Stimulated activated CD4-positive, alpha-beta T cell treated with anti-CD3 and anti-CD28 coated beads, Interleukin-4, amount 100 ng/mL, for 48 hours (primary cell): ENCODE results near the gene LGMN.
"Not testable (repeated sequence)": the region's sequence is repeated elsewhere in the genome, so short reads cannot be mapped to it uniquely, and the experiment has no call there.

Source experiments
- DNase-seq, 2 donors: peaks; one replicate each; pipeline ENCODE4 v3.0.0-alpha.2; 2020; ENCODE audit warnings: low read depth in 2 of 2

The LGMN gene

DNA sequence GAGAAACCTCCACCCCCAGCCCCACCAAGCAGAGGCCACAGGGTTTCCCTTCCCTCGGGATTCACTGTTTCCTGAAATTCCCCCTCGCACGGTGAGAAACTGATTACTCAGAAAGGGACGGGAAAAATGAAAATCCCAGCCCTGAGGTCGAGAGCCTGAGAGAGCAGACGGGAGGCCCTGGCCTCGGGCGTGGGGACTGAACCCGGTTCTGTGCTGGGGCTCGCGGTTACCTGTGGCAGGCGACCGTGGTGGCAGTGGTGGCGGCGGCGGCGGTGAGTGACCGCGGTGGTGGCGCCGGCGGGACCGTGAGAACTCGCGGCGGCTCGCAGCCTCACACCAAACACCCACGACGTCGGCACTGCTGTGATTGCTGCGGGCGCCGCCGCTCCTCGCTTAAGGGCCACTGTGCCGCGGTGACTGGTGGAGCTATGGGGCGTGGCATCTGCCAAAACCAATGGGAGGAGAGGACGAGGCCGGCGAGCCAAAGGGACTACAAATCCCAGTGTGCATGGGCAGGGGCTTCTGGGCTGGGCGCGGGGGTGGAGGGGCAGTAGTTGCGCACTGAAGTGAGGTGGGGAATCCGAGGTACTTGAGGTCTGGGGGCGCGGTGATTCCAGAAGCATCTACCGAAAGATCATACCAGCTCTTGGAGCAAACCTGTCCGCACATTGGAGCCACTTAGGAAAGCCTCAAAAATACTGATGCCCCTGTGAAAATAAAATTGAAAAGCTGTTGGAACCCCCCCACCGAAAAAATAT lies at the start of gene LGMN:
LGMN (minus strand) TSS at position 369 of the 758 bp plus-strand sequence. CDS start 15,841 bp downstream, outside the sequence.
- peak; percentile 68 to 79 for DNase-seq

DNA sequence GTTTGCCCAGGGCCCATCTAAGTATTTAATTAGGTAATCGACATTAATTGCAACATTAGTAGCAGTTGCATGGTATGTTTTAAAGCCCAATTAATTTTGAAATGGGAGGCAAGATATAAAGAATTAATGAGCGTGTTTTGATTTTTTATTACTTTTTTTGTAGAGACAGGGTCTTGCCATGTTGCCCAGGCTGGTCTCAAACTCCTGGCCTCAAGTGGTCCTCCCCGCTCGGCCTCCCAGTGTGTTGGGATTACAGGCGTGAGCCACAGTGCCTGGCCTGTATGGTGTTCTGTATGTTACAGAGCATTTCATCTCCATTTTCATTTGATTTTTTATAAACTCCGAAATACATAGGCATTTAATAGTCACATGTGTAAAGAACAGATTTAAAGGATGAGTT lies 46.5 kb upstream of the LGMN start:
- no peak for DNase-seq

DNA sequence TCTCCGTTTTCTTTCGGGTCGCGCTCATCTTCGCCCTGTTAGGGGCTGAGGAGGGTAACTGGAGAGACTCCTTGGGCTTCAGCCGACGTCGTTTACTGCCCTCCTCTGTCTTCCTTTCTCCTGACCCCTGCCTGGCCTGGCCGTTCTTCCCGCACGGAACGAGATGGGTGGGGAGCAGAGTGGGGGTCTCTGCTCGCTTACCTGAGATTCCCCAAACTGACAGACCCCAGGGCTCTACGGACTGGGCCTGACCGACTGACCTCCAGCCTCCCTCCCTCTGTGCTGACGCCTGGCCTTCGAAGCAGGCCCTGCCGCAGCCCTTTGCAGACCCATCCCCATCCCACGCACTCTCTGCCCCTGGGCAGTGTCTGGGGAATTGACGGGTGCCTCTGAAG lies 46.1 kb upstream of the LGMN start:
- no peak for DNase-seq

DNA sequence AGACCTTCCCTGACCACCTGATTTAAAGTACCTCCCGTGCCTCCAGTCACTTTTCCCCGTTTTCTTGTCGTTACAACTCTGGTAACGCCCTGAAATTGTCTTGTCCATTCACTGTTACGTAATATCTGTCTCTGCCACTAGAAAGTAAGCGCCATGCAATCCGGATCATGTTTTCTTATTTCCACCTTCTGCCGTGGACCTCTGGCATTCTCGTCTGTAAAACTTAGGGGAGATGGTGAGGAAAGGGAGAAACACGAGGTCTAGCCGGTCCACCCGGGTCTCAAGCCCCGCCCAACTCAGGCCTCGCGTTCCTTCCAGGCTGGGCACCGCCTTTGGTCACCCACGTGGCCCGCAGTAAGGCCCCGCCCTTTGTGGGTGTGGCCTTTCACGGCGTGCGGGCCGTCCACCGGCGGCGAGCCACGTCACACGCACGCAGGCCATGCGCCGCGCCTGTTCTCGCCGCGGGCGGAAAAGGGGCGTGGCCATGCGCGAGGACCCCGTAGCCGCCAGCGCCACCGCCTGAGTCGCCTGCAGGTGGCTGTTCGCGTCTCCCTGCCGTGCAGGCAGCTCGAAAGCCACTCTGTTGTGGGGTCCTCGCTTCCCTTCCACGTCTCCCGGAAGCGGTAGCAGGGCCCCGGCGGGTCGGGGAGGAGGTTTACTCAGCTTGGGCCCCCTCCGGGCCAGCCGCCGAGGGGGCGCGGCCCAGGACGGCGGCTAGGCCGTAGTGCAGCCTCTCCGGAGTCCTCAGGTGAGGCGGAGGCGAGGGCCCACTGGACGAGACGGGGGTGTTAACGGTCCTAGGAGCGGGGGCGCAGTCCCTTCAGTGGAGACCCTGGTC lies 45.5 kb upstream of the LGMN start, which contains the start of gene GOLGA5:
GOLGA5 (plus strand) TSS at position 597 of the 838 bp plus-strand sequence. CDS start 3,133 bp downstream, outside the sequence.
- peak; percentile 93 to 96 for DNase-seq

DNA sequence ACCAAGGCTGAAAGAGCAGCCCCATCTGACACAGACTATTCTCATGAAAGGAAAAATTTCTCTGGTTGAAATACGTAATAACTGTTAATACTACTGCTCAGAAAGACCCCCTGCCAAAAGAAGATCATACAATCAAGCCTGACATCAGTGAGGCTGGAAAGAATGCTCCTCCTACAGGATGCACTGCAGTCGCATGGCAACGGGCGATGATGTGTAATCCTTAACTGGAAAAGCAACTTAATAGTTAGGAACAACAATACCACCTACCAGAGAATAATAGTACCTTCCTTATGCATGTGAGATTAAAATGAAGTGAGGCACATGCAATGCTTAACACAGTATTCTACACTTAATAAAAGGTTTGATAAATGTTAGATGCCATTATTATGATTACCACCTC lies 44.5 kb upstream of the LGMN start:
- no peak for DNase-seq

DNA sequence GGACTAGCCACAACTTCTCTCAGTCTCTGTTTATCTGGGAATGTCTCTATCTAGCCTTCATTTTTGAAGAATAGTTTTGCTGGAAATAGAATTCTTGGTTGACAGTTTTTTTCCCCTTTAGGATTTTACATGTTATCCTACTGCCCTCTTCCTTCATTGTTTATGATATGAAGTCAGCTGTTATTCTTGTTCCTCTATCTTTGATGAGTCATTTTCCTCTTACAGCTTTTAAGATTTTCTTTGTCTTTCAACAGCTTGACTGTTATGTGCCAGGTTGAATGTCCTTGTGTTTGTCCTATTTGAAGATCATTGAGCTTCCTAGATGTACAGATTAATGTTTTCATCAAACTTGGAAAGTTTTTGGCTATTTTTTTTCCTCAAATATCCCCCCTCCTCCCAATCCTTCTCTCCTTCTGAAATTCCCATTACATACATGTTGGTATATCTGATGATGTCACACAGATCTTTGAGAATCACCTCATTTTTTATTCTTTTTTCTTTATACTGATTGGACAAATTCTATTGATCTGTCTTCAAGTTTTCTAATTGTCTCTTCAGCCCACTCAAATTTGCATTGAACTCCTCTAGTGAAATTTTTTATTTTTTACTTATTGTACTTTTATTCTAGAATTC lies 41.1 kb upstream of the LGMN start:
- no peak for DNase-seq

DNA sequence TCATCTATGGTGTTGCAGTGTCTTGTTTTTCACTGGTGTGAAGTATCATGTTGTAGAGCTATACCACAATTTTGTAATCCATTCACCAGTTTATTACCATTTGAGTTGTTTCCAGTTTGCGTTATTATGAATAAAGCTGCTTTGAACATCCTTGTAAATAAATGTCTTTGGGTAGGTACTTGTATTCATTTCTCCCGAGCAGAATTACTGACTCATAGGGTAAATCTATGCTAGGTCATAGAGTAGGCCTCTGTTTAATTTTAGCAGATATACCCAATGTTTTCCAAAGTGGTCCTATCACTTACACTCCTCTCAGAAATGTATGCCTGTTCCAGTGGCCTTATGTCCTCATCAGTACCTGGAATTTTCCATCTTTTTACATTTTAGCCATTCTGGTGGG lies 39.1 kb upstream of the LGMN start:
- no peak for DNase-seq

DNA sequence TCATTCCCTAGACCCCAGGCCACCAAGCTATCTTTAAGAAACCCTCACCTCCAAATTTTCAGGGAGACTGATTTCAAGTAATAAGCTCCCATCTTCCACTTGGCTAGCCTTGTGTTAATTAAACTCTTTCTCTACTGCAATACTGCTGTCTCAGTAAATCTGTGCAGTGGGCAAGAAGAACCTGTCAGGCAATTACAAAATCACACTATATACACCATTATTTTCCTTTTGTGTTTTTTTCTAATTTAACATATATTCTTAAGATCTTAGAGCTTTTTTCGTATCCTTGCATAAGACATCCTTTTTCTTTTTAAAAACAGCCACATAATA lies 38.0 kb upstream of the LGMN start:
- no peak for DNase-seq

DNA sequence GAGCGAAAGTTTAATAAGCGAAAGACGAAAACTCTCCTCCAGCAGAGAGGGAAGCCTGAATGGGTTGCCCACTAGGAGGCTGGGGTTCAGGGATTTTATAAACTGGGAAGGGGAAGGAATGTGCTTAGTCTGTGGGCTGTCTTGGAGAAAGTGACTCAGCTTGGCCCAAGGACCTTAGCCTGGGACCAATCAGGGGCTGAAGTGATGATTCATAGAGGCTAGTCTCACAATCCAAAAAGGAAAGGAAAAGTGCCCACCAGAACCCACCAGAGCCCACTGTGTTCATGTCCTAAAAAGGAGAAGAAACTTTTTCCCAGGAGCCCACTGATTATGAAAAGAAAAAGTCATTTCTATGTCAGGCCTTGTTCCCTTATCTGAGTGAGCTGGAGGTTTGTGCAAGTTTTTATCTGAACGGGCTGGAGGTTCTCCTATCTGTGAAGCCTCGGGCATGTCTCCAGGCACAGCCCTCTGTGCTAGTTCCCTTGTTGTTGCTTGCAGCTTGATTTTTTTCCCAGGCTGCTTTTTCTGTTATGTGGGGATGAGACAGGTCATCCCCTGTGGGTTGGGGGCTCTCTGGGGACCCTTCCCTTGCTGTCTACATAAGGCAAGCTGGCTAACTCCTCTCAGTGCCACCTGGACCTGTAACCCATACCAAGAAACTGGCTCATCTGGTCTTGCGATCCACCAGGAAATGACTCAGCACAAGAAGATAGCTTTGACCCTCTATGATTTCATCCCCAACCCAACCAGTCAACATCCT lies 37.4 kb upstream of the LGMN start:
- no peak for DNase-seq

DNA sequence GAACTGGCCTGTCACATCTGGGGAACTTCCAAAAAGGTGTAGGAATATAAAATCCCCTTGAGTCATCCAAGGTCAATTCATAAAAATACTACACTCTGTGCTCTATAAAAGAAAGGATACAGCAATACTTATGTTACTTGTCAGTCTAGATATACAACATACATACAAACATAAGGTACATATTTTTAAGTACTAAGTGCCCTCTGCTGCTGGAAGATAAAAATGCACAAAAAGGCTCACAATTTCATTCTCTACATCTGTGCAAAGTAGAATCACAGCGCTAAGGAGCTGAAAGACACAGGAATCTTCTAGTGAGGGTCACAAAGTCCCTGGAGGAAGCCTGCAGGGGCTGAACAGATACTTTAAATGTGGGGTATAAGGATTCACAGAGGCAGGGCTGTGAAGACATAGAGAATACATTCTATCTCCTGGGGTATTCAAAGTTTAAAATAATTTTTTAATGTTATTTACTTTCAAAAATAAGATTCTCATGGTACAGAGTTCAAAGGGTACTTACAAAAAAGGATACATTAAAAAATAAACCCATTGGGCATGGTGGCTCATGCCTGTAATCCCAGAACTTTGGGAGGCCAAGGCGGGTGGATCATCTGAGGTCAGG lies 35.5 kb upstream of the LGMN start:
- no peak for DNase-seq

DNA sequence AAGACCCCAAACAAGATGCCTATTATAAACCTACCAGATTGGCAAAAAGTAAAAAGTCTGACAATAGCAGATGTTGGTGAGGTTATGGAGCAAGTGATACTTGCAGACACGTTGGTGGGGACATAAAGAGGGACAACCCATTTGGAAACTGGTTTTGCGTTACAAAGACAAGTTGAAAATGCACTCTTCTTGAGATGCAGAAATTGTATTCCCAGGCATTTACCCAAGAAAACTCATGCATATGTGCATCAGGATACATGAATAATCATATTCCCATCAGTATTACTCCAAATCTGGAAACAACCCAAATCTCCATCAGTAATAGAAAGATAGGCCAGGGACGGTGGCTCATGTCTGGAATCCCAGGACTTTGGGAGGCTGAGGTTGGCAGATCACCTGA lies 32.9 kb upstream of the LGMN start:
- DNase-seq: no peak

DNA sequence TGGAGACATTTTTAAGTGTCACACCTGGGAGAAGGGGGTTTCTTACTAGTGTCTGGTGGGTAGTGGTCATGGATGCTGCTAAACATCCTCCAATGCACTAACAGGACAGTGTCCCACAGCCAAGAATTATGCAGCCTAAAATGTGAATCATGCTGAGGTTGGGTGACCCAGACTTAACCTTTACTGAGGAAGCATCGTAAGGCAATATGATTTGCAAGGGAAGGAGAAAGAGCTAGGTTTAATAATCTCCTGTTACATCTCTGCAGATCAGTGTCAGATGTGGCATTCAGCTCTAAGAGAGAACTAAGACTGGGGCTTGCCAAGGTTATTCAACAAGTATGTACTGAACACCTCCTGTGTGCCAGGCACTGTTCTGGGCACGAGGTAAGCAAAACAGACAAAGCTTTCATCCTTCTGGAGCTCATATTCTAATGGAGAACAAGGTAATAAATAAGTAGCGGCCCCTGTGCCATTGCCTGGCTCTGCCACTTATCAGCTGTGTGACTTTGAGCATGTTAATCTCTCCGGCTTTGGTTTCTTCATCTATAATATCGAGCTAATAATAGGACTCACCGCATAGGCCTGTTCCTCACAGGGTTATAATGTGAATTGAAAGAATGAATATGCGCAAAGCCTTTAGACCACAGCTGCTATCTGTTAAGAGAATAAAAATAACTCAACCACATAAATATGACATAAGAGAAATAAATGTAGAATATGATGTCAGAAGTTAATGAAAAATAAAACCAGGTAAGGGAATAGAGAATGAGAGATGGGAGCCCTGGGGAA lies 32.2 kb upstream of the LGMN start:
- DNase-seq: no peak

DNA sequence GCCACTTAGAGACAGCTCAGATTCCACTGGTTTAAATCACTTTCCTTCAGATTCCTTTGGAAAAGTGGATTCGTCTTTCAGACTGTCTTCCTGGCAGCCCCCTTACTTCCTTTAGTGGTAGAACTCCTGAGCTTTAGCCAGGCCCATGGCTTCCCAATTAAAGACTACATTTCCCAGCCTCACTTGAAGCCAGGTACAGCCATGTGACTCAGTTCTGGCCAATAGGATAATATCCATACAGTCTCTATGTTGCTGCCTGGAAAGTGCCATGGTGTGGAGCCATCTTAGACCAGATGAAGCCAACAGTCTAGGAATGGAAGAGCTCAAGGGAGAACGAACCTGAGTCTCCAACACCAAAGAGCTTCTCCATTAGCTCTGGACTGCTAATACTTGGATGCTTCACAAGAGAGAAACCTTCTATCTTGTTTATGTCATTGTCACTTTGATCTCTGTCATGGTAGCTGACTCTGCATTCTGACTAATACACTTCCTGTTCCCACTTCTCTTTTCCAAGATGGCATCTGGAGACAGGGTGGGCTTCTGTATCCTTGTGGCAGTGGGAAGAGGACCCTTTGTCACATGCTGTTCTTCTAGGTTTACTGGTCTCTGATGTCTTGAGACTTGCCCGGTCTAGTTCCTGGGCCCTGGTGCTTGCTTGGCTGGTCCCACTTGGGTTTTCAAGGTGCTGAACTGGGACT lies 30.6 kb upstream of the LGMN start:
- not testable (repeated sequence) for DNase-seq

DNA sequence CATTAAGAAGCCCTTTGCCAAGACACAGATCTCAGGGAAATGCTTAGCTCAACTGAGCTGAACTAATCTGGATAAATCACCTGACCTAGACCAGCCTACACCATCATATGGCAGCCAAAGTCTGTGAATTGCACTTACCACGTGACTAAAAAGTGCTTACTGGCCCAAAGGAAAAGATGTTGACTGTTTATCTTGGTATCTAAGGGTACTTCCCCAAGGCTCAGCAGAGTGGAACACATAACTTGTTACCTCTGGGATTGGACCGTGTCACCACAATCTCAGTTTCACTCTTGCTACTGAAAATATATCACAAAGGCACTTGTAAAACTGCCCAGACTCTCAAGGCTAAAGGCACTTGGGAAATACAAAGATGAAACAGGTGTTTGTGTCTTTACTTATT lies 26.9 kb upstream of the LGMN start:
- not testable (repeated sequence) for DNase-seq

DNA sequence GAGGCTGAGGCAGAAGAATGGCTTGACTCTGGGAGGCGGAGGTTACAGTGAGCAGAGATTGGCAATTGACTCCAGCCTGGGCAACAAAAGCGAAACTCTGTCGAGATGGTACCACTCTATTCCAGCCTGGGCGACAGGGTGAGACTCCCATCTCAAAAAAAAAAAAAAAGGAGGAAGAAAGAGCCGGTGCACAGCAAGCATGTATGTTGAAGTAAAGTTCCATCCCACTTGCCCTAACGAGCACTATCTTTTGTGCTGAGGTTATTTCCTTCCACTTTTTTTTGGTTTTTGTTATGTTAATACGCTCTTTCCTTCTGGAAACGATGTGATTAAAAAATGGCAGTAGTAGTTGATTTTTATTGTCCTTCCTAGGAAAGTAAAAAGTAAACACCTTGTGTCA lies 26.1 kb upstream of the LGMN start:
- no peak for DNase-seq

DNA sequence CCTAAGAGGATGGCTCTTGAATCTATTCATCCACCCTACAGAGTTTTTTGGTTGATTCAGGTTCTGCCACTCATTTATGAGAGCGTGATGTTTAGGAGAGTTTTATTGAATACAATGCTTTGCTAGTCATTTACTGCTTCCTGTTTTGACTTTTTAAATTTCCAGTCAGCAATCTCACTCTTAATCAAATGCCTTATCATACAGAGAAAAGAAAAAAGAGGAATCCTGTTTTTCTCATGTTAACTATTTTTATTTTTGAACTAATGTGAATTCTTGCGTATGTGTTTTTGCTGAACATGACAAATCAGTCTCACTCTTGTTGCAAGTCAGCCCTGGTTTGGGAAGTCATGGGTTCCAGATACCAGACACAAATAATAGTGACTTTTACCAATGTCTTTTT lies 22.1 kb upstream of the LGMN start:
- DNase-seq: no peak

DNA sequence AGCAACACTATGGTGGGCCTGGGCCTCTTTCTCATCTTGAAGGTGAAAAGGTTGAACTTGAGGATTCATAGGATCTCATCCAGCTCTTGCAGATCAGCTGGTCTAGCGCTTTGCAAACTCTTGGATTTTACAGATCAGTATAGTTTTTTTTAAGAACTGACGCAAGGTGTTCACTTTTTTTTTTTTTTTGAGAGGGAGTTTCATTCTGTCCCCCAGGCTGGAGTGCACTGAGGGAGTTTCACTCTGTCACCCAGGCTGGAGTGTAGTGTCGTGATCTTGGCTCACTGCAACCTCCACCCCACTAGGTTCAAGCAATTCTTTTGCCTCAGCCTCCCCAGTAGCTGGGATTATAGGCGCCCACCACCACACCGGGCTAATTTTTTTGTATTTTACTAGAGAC lies 20.4 kb upstream of the LGMN start:
- DNase-seq: no peak

DNA sequence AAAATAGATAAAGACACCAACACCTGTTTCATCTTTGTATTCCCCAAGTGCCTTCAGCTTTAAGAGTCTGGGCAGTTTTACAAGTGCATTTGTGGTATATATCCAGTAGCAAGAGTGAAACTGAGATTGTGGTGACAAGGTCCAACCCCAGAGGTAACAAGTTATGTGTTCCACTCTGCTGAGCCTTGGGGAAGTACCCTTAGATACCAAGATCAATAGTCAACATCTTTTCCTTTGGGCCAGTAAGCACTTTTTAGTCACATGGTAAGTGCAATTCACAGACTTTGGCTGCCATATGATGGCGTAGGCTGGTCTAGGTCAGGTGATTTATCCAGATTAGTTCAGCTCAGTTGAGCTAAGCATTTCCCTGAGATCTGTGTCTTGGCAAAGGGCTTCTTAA lies 19.8 kb upstream of the LGMN start:
- peak in 1 of 2 donors; percentile 22 for DNase-seq

DNA sequence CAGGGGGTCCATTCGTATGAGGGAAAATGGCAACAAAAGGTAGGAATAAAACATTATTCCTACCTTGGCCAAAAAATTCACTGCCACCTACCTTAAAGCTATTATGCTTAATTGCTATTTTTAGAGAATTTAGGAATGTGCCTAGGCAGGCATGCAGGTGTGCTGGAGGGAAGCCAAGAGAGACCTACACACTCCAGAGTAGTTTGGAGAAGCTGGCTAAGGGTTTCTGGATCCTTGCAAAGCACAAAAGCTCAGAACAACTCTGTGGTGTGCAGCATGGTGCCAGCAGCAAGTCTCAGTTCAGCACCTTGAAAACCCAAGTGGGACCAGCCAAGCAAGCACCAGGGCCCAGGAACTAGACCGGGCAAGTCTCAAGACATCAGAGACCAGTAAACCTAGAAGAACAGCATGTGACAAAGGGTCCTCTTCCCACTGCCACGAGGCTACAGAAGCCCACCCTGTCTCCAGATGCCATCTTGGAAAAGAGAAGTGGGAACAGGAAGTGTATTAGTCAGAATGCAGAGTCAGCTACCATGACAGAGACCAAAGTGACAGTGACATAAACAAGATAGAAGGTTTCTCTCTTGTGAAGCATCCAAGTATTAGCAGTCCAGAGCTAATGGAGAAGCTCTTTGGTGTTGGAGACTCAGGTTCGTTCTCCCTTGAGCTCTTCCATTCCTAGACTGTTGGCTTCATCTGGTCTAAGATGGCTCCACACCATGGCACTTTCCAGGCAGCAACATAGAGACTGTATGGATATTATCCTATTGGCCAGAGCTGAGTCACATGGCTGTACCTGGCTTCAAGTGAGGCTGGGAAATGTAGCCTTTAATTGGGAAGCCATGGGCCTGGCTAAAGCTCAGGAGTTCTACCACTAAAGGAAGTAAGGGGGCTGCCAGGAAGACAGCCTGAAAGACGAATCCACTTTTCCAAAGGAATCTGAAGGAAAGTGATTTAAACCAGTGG lies 15.5 kb upstream of the LGMN start:
- not testable (repeated sequence) for DNase-seq
